Heart left ventricle (tissue), 16 donors: Measurements from ENCODE around the gene GABBR2. TPM values are rescaled to one million over a fixed set of nuclear protein-coding genes. Genes with fewer than 3 reads are reported as not detected.
A peak's percentile ranks its signal among the peaks of the same experiment; 100 is the strongest.

ENCODE experiments used
- ATAC-seq, 4 donors: fragments of 200-7000 bp; cut with Tn5 transposase; one replicate each; pipeline ENCODE4 v1.9.1; 2020 to 2022; ENCODE audit warnings: moderate library complexity in 4 of 4, mild to moderate bottlenecking in 3 of 4, moderate number of reproducible peaks in 1 of 4
- DNase-seq, 5 donors: peaks; one replicate each; pipeline ENCODE4 v3.0.0-alpha.2; 2020
- H3K27ac ChIP-seq, 12 donors: fragments of 200-600 bp; sonication (generic) in 4 of 12; one replicate each; pipeline versions ENCODE4 v1.5.0 to v1.8.0; 2016 to 2022; ENCODE audit warnings: mild to moderate bottlenecking in 2 of 12
- H3K27me3 ChIP-seq, 9 donors: fragments of 200-600 bp; sonication (generic) in 2 of 9; one replicate each; pipeline versions ENCODE4 v1.5.1 to v1.8.0; 2016 to 2022; ENCODE audit warnings: mild to moderate bottlenecking in 3 of 9
- H3K36me3 ChIP-seq, 9 donors: fragments of 200-600 bp; sonication (generic) in 2 of 9; one replicate each; pipeline versions ENCODE4 v1.5.0 to v1.8.0; 2018 to 2022; ENCODE audit warnings: mild to moderate bottlenecking in 2 of 9
- H3K4me1 ChIP-seq, 12 donors: fragments of 200-600 bp; sonication (generic) in 4 of 12; one replicate each; pipeline versions ENCODE4 v1.5.0 to v1.8.0; 2016 to 2022; ENCODE audit warnings: mild to moderate bottlenecking in 3 of 12
- H3K4me3 ChIP-seq, 12 donors: fragments of 200-600 bp; sonication (generic) in 4 of 12; one replicate each; pipeline versions ENCODE4 v1.5.0 to v1.8.0; 2017 to 2022; ENCODE audit warnings: mild to moderate bottlenecking in 9 of 12, moderate library complexity in 4 of 12
- H3K9me3 ChIP-seq, 12 donors: fragments of 200-600 bp; sonication (generic) in 4 of 12; one replicate each; pipeline versions ENCODE4 v1.5.0 to v1.8.0; 2016 to 2022; ENCODE audit warnings: mild to moderate bottlenecking in 1 of 12
- CTCF ChIP-seq, 12 donors: fragments of 200-600 bp; sonication (generic) in 4 of 12; IDR thresholded peaks; one replicate each; pipeline versions ENCODE4 v1.5.0 to v1.8.0; 2018 to 2022; ENCODE audit warnings: antibody characterized with exemption in 12 of 12, mild to moderate bottlenecking in 5 of 12
- POLR2A ChIP-seq, 2 donors: fragments of 450-650 bp; IDR thresholded peaks; one replicate each; pipeline ENCODE4 v1.6.1; 2017; ENCODE audit warnings: antibody characterized with exemption in 2 of 2, mild to moderate bottlenecking in 2 of 2, moderate library complexity in 2 of 2
- WGBS, 4 donors: extraction: QIAGEN DNeasy Blood & Tissue Kit in 2 of 4; methylation state at CpG; one replicate each; pipeline versions ENCODE4 v1.1.5 to v1.1.7; 2013 to 2018; 5-methylcytosine and 5-hydroxymethylcytosine counted together
- intact Hi-C, 10 donors: fragments of 100-400 bp; cut with DNase I; formaldehyde crosslinking; loops; one replicate each; pipeline versions ENCODE4 v1.11.1 to v1.14.2; 2022
- polyA plus RNA-seq, 2 donors: library from polyadenylated mRNA; stranded (reverse); fragments of 200-250 nt; gene quantifications; one replicate each; pipeline ENCODE4 v1.2.3, GENCODE V29; 2013
- total RNA-seq, 9 donors: library from RNA; depleted of rRNA in 2 of 9; stranded (reverse); fragments of >200 nt in 2 of 9; fragmentation: NEBNext Ultra II Directional in 3 of 9; extraction: Animal tissue kit (Norgen Biotek cat#: 25700) in 3 of 9; gene quantifications; one replicate each; pipeline versions ENCODE4 v1.1.0 to v1.2.4, GENCODE V29; 2016 to 2023
- donor health status: ischemic (EF 13 %, LVEDD 7.1; RV severe dilation, severe dysfunction).
- donor health status: healthy with polysubstance abuse.
- donor health status: DM: no; HTN: yes; CAD: no.
- donor health status: DM: no; HTN: no; CAD: no.
- donor health status: ischemic (EF 25% LVEDD 6.9; RV normal size, moderate dysfunction).
- donor health status: ischemic (EF 25% LVEDD 5.7; RV mildly dilated, moderate dysfunction).
- donor health status: healthy.
- donor health status: DM: yes; HTN: yes; CAD: no.
- donor health status: ischemic (EF 35%, LVEDD 5.7; RV mildly dilated, moderate dysfunction).
- donor health status: nonischemic (EF 11% LVEDD 7.7; RV severe dilation, severe dysfunction).
- donor health status: DM: yes; HTN: yes; CAD: no.
- donor health status: PGD.
- donor health status: ischemic (EF 29% LVEDD 5.4; RV normal size, mild dysfunction).
- donor health status: nonischemic (EF 23%, LVEDD 6.1; RV moderate dilation, normal function).

GABBR2 gene
- total and polyA plus RNA-seq, 11 donors = 0.11 to 3.4 (median 0.58) TPM

GRCh38 chr9:98481676-98482075 is 227.1 kb downstream of the GABBR2 start:
- Histone ChIP-seq H3K27me3 (peaks cover 0 to 7% (median 0%) of the 10 kb centered on the region in 9 donors), H3K36me3 (no peaks in the 10 kb centered on the region), H3K27ac (no peak overlapping the region), H3K4me1 (peaks cover 0 to 7% (median 0%) of the 10 kb centered on the region in 12 donors), H3K9me3 (no peaks in the 10 kb centered on the region), H3K4me3 (no peak overlapping the region)
- intact Hi-C loops = loop anchor here in 1 of 10 donors (10.0 kb wide), 1 partner anchor 63 kb away; no protein-coding TSS in a partner anchor
- TF ChIP-seq POLR2A (IDR thresholded peaks at IDR 0.05) = no peak
- TF ChIP-seq CTCF (IDR thresholded peaks at IDR 0.05) = no peak
- WGBS, 4 donors = 56 to 73% (median 63%) methylated on average over 4 to 5 of the region's 5 CpGs
- ATAC-seq (no peak), DNase-seq (no peak)

DNA sequence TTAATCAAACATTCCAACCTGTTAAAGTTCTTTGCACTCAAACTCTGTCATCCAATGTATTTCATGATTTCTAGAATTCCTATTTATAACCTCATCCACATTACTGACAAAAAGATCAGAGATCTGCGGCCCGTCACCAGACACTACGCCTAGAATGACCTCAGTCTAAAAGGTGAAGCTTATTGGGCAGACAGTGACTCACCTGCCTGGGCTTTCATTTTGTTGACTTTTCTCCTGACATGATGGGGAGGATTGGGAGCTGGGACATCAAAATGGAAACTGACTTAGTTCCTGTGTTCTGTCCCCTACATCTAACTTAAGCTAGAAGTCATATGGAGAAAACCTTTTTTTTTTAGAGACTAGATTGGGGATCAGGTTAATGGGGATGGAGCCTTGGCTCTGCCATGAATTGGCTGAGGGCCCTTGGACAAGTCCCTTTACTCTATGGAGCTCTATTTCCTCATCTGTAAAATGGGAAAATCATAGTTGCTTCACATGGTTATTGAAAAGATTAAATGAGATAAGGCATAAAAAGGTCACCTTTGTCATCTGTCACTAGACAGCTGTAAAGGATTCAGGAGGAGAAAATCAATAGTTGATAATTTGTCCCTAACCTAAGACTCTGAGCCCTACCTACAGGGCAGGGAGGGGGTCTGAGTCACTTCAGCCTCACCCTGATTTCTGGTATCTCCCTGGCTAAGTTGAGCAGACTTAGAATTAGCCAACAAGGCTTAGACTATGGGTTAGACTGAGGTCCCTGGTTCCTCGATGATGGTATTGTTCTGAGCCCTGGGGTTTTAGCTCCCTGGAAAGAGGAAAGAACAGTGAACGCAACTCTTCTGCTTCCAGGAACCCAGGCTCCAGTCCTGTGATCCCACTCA is 228.5 kb downstream of the GABBR2 start:
- peaks cover 0 to 7% (median 0%) of the 10 kb centered on the region in 12 donors for H3K4me1 ChIP-seq
- 86 to 92% (median 90%) methylated on average over 5 of the region's 5 CpGs for WGBS, 4 donors
- DNase-seq (no peak), ATAC-seq (no peak)
- H3K4me3 ChIP-seq = no peak overlapping the region
- H3K27ac ChIP-seq = no peak overlapping the region
- no peaks in the 10 kb centered on the region for H3K9me3 ChIP-seq
- no peaks in the 10 kb centered on the region for H3K36me3 ChIP-seq
- intact Hi-C loops = loop anchor here in 1 of 10 donors (10.0 kb wide), 1 partner anchor 65 kb away; no protein-coding TSS in a partner anchor
- TF ChIP-seq CTCF (IDR thresholded peaks at IDR 0.05) (no peak), POLR2A (IDR thresholded peaks at IDR 0.05) (no peak)
- peaks cover 0 to 6% (median 0%) of the 10 kb centered on the region in 9 donors for H3K27me3 ChIP-seq

DNA sequence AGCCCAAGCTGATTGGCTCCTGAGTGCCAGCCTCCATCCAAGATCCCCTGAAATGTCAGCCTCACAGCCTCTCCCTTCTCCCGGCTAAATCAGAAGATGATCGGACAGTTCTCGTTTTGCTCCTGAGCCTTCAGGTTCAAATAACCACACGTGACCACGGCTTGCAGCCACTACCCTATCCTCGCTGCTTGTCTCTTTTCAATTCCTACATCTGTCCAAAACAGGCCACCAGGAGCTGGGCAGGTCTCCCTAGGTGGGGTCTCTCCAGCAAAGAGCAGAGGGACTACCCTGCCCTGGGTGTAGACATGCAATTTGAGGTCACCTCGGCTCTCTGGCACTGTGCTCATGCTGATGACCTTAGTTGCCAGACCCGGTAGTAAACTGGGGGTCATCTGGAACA is 229.3 kb downstream of the GABBR2 start:
- Histone ChIP-seq H3K27ac (no peak overlapping the region), H3K4me3 (no peak overlapping the region), H3K27me3 (peaks cover 0 to 5% (median 0%) of the 10 kb centered on the region in 9 donors), H3K36me3 (no peaks in the 10 kb centered on the region), H3K4me1 (peaks cover 0 to 7% (median 0%) of the 10 kb centered on the region in 12 donors), H3K9me3 (no peaks in the 10 kb centered on the region)
- DNase-seq = no peak
- no peak for ATAC-seq
- 81 to 86% (median 83%) methylated on average over 8 of the region's 8 CpGs for WGBS, 4 donors
- intact Hi-C loops = no loop called here
- TF ChIP-seq POLR2A (IDR thresholded peaks at IDR 0.05) (no peak), CTCF (IDR thresholded peaks at IDR 0.05) (no peak)

- ATAC-seq = peak; percentile 93 to 96 (median 95)
These were observed 230.9 kb downstream of the GABBR2 start for GRCh38 chr9:98477884-98478283.

More at GRCh38 chr9:98477884-98478283, 230.9 kb downstream of the GABBR2 start:
- no peak for TF ChIP-seq CTCF (IDR thresholded peaks at IDR 0.05)
- Histone ChIP-seq H3K36me3 (no peaks in the 10 kb centered on the region), H3K9me3 (no peaks in the 10 kb centered on the region), H3K4me3 (no peak overlapping the region), H3K4me1 (peaks cover 0 to 7% (median 0%) of the 10 kb centered on the region in 12 donors), H3K27me3 (no peaks in the 10 kb centered on the region), H3K27ac (peak overlapping the region in 3 of 12 donors; percentile 34 to 61 (median 42))
- intact Hi-C loops = no loop called here
- WGBS, 4 donors = 56 to 65% (median 63%) methylated on average over 5 of the region's 5 CpGs
- peak in 3 of 5 donors; percentile 20 to 45 (median 36) for DNase-seq
